H9 (cell line): ENCODE measurements around the gene MAPKAP1. TPM values are rescaled to one million over a fixed set of nuclear protein-coding genes. Genes with fewer than 3 reads are reported as not detected.

Experiments
- DNase-seq: peaks from one replicate; pipeline ENCODE4 v3.0.0-alpha.2; 2017
- H2AFZ ChIP-seq: one replicate; pipeline ENCODE4 v1.6.1; 2013; ENCODE audit warnings: mild to moderate bottlenecking, low read length, control low read depth, moderate library complexity
- H2AK5ac ChIP-seq: 2 replicates; pipeline ENCODE4 v1.6.1; 2013; ENCODE audit warnings: low read length, control low read depth, mixed read lengths; ENCODE audit not compliant: insufficient read length
- H2BK120ac ChIP-seq: one replicate; pipeline ENCODE4 v1.6.1; 2013; ENCODE audit warnings: low read depth, mild to moderate bottlenecking, low read length, control low read depth, inconsistent platforms; ENCODE audit not compliant: poor library complexity, severe bottlenecking
- H2BK12ac ChIP-seq: 2 replicates; pipeline ENCODE4 v1.6.1; 2013; ENCODE audit warnings: low read length, control low read depth, mixed read lengths, low read depth; ENCODE audit not compliant: insufficient read length
- H2BK15ac ChIP-seq: 2 replicates; pipeline ENCODE4 v1.6.1; 2013; ENCODE audit warnings: low read depth, low read length, control low read depth
- H2BK20ac ChIP-seq: one replicate; pipeline ENCODE4 v1.6.1; 2013; ENCODE audit warnings: low read depth, mild to moderate bottlenecking, low read length, control low read depth, inconsistent platforms; ENCODE audit not compliant: poor library complexity, severe bottlenecking
- H2BK5ac ChIP-seq: 2 replicates; pipeline ENCODE4 v1.6.1; 2013; ENCODE audit warnings: low read length, control low read depth, mixed read lengths; ENCODE audit not compliant: insufficient read length
- H3K14ac ChIP-seq: 2 replicates; pipeline ENCODE4 v1.6.1; 2013; ENCODE audit warnings: low read length, control low read depth; ENCODE audit not compliant: insufficient read depth
- H3K18ac ChIP-seq: 2 replicates; pipeline ENCODE4 v1.6.1; 2013; ENCODE audit warnings: low read depth, mild to moderate bottlenecking, mixed read lengths, low read length, control low read depth; ENCODE audit not compliant: insufficient read length
- H3K23ac ChIP-seq: 2 replicates; pipeline ENCODE4 v1.6.1; 2013; ENCODE audit warnings: low read length, control low read depth, mixed read lengths, low read depth; ENCODE audit not compliant: insufficient read length
- H3K23me2 ChIP-seq: 2 replicates; pipeline ENCODE4 v1.6.1; 2013; ENCODE audit warnings: low read depth, mild to moderate bottlenecking, mixed read lengths, low read length, control low read depth; ENCODE audit not compliant: insufficient read length, poor library complexity, severe bottlenecking
- H3K27ac ChIP-seq: 2 replicates; pipeline ENCODE4 v1.5.1; 2013; ENCODE audit warnings: low read length, control low read depth, mixed read lengths, low read depth; ENCODE audit not compliant: insufficient read length
- H3K27me3 ChIP-seq: 2 replicates; pipeline ENCODE4 v1.6.1; 2013; ENCODE audit warnings: low read length, control low read depth, inconsistent platforms; ENCODE audit not compliant: insufficient read depth
- H3K4ac ChIP-seq: 2 replicates; pipeline ENCODE4 v1.6.1; 2013; ENCODE audit warnings: low read depth, mild to moderate bottlenecking, control low read depth, inconsistent platforms, low read length, moderate library complexity
- H3K4me1 ChIP-seq: 2 replicates; pipeline ENCODE4 v1.6.1; 2013; ENCODE audit warnings: low read length, control low read depth, inconsistent platforms; ENCODE audit not compliant: insufficient read depth
- H3K4me2 ChIP-seq: 2 replicates; pipeline ENCODE4 v1.6.1; 2013; ENCODE audit warnings: low read length, control low read depth, mixed read lengths; ENCODE audit not compliant: insufficient read length, insufficient read depth
- H3K56ac ChIP-seq: 2 replicates; pipeline ENCODE4 v1.6.1; 2013; ENCODE audit warnings: low read depth, mild to moderate bottlenecking, mixed read lengths, low read length, control low read depth; ENCODE audit not compliant: insufficient read length
- H3K79me1 ChIP-seq: 2 replicates; pipeline ENCODE4 v1.6.1; 2013; ENCODE audit warnings: low read depth, mild to moderate bottlenecking, moderate library complexity, low read length, control low read depth, inconsistent platforms; ENCODE audit not compliant: insufficient read depth, poor library complexity, severe bottlenecking
- H3K79me2 ChIP-seq: 2 replicates; pipeline ENCODE4 v1.6.1; 2013; ENCODE audit warnings: low read length, control low read depth, inconsistent platforms; ENCODE audit not compliant: insufficient read depth
- H3K9ac ChIP-seq: 2 replicates; pipeline ENCODE4 v1.6.1; 2013; ENCODE audit warnings: low read length, control low read depth, mixed read lengths; ENCODE audit not compliant: insufficient read length; ENCODE audit errors: extremely low read depth
- H3K9me3 ChIP-seq: one replicate; pipeline ENCODE4 v1.6.1; 2013; ENCODE audit warnings: low read depth, low read length, inconsistent platforms; ENCODE audit not compliant: control insufficient read depth
- H3T11ph ChIP-seq: one replicate; pipeline ENCODE4 v1.6.1; 2013; ENCODE audit warnings: mild to moderate bottlenecking, low read length, control low read depth, inconsistent platforms
- H4K20me1 ChIP-seq: one replicate; pipeline ENCODE4 v1.6.1; 2013; ENCODE audit not compliant: control insufficient read depth, insufficient read length, insufficient read depth
- H4K5ac ChIP-seq: 2 replicates; pipeline ENCODE4 v1.6.1; 2013; ENCODE audit warnings: low read depth, mild to moderate bottlenecking, mixed read lengths, low read length, control low read depth; ENCODE audit not compliant: insufficient read length
- H4K8ac ChIP-seq: replicated peaks from 2 replicates; pipeline ENCODE4 v1.6.1; 2013; ENCODE audit warnings: low read length, control low read depth, mixed read lengths, low read depth; ENCODE audit not compliant: insufficient read length
- H4K91ac ChIP-seq: 2 replicates; pipeline ENCODE4 v1.6.1; 2013; ENCODE audit warnings: low read depth, mild to moderate bottlenecking, moderate library complexity, mixed read lengths, low read length, control low read depth; ENCODE audit not compliant: insufficient read length
- H3K27ac Mint-ChIP-seq, 3 experiments: 2 replicates in 2 of 3; 3 replicates in 1 of 3; pipeline ENCODE4 v1.8.0; 2020 to 2021; ENCODE audit warnings: mixed read lengths in 3 of 3, mild to moderate bottlenecking in 1 of 3, moderate library complexity in 1 of 3
- H3K27me3 Mint-ChIP-seq: 2 replicates; pipeline ENCODE4 v1.8.0; 2021; ENCODE audit warnings: low read depth, mild to moderate bottlenecking, moderate library complexity, mixed read lengths
- H3K36me3 Mint-ChIP-seq, 3 experiments: 2 replicates in 2 of 3; 3 replicates in 1 of 3; pipeline ENCODE4 v1.8.0; 2020 to 2021; ENCODE audit warnings: low read depth in 3 of 3, mixed read lengths in 3 of 3; ENCODE audit not compliant: insufficient read depth in 1 of 3
- H3K4me1 Mint-ChIP-seq, 2 experiments: 2 replicates each; pipeline ENCODE4 v1.8.0; 2020; ENCODE audit warnings: mixed read lengths in 2 of 2
- H3K4me3 Mint-ChIP-seq, 2 experiments: 2 replicates in 1 of 2; 3 replicates in 1 of 2; pipeline ENCODE4 v1.8.0; 2020 to 2021; ENCODE audit warnings: mild to moderate bottlenecking in 2 of 2, mixed read lengths in 2 of 2, moderate library complexity in 1 of 2
- H3K9me3 Mint-ChIP-seq, 2 experiments: 2 replicates in 1 of 2; 3 replicates in 1 of 2; pipeline ENCODE4 v1.8.0; 2020; ENCODE audit warnings: mild to moderate bottlenecking in 2 of 2, mixed read lengths in 2 of 2, moderate library complexity in 1 of 2
- CTCF ChIP-seq: fragments of 200-600 bp; sonication (generic); conservative IDR thresholded peaks from 3 replicates; pipeline ENCODE4 v1.8.0; 2021; ENCODE audit warnings: antibody characterized with exemption, mild to moderate bottlenecking
- WGBS: extraction: QIAGEN DNeasy Blood & Tissue Kit; methylation state at CpG from one replicate; pipeline ENCODE4 v1.1.7; 2013; ENCODE audit warnings: missing lambda C conversion rate, low lambda C conversion rate, mixed read lengths; ENCODE audit not compliant: insufficient read length; ENCODE audit errors: extremely low coverage; 5-methylcytosine and 5-hydroxymethylcytosine counted together
- total RNA-seq: library from RNA; stranded (reverse); gene quantifications from 2 replicates; pipeline ENCODE4 v1.2.1, GENCODE V29; 2021

The MAPKAP1 gene
- total RNA-seq, 1 experiment from 2014 or later = 97.0 TPM

GRCh38 chr9:125690679-125691078, 16.3 kb downstream of the MAPKAP1 start:
- no peak overlapping the region for H3K23ac ChIP-seq

More at GRCh38 chr9:125690679-125691078, 16.3 kb downstream of the MAPKAP1 start:
- H3K27me3 Mint-ChIP-seq = no peaks in the 10 kb centered on the region
- H2BK120ac ChIP-seq = no peak overlapping the region
- H4K8ac ChIP-seq = no peak overlapping the region
- no peaks in the 10 kb centered on the region for H3K23me2 ChIP-seq
- H3K4ac ChIP-seq = no peak overlapping the region
- WGBS = no CpG with 5 or more reads among the region's 10 CpGs
- H2AFZ ChIP-seq = no peak overlapping the region
- H3K9me3 Mint-ChIP-seq = no peaks in the 10 kb centered on the region
- no peak overlapping the region for H2BK15ac ChIP-seq
- no peak overlapping the region for H3K56ac ChIP-seq
- H2BK12ac ChIP-seq = no peak overlapping the region
- TF ChIP-seq CTCF = no peak
- peaks cover 34 to 41% of the 10 kb centered on the region in 2 experiments for H3K4me1 Mint-ChIP-seq
- H3K36me3 Mint-ChIP-seq = peaks cover 0 to 6% (median 6%) of the 10 kb centered on the region in 3 experiments; a peak in 4 of 7 replicates
- H2BK5ac ChIP-seq = no peak overlapping the region
- no peak overlapping the region for H3K14ac ChIP-seq
- no peaks in the 10 kb centered on the region for H3K27me3 ChIP-seq
- no peak overlapping the region for H3K4me3 Mint-ChIP-seq
- H2AK5ac ChIP-seq = no peak overlapping the region
- H4K91ac ChIP-seq = no peak overlapping the region
- peaks cover 8% of the 10 kb centered on the region; the same call in 1 of the 2 replicates for H3K79me2 ChIP-seq
- H3K9ac ChIP-seq = no peak overlapping the region
- no peaks in the 10 kb centered on the region for H3K9me3 ChIP-seq
- no peak overlapping the region for H3K4me2 ChIP-seq
- no peak for DNase-seq
- no peak overlapping the region for H3K27ac Mint-ChIP-seq
- no peak overlapping the region for H3T11ph ChIP-seq
- H3K27ac ChIP-seq = no peak overlapping the region
- peaks cover 4% of the 10 kb centered on the region; the same call in 1 of the 2 replicates for H3K4me1 ChIP-seq
- H3K18ac ChIP-seq = no peak overlapping the region
- H3K79me1 ChIP-seq = peaks cover 11% of the 10 kb centered on the region
- no peak overlapping the region for H2BK20ac ChIP-seq
- H4K5ac ChIP-seq = no peak overlapping the region
- no peaks in the 10 kb centered on the region for H4K20me1 ChIP-seq
